ENCODE results near the gene CFAP299.
"Not testable (repeated sequence)": the region's sequence is repeated elsewhere in the genome, so short reads cannot be mapped to it uniquely, and the experiment has no call there.

The CFAP299 gene

DNA sequence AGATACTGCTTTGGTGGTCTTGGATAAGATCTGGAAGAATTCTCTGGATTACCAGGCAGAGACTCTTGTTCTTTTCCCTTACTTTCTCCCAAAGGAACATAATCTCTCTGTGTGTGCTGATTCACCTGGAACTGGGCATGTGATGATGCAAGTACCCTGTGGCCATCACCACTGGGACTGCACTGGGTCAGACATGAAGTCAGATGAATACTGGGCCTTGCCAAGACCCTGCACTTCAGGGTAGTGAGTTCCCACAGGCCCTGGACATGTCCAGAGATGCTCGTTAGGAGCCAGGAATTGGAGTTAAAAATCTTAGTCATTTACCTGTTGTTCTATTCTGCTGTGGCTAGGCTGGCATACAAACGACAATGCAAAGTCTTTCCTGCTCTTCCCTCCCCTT, 404.8 kb downstream of the CFAP299 start:
- DNase-seq: no peak

DNA sequence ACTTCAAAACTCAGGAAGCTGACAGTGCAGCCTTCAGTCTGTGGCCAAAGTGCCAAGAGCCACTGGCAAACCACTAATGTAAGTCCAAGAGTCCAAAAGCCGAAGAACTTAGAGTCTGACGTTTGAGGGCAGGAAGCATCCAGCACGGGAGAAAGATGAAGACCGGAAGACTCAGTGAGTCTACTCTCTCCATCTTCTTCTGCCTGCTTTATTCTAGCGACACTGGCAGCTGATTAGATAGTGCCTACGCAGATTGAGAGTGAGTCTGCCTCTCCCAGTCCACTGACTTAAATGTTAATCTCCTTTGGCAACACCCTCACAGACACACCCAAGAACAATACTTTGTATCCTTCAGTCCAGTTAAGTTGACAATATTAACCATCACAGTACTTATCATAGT, 414.0 kb downstream of the CFAP299 start:
- DNase-seq: not testable (repeated sequence)

DNA sequence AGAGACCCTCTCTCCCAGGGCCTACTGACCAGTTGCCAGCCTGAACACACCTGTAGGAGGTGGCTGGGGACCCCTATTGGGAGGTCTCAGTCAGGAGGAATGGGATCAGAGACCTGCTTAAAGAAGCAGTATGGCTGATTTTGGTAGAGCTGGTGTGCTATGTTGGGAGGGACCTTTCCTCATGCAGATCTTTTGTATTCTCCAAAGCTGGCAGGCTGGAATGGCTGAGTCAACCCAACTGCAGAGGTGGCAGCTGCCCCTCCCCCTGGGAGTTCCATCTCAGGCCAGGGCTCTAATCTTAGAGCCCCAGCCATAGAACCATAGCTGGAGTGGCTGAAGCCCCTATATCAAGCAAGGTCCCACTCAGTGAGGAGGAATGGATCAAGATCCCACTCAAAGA, 415.7 kb downstream of the CFAP299 start:
- DNase-seq: no peak

DNA sequence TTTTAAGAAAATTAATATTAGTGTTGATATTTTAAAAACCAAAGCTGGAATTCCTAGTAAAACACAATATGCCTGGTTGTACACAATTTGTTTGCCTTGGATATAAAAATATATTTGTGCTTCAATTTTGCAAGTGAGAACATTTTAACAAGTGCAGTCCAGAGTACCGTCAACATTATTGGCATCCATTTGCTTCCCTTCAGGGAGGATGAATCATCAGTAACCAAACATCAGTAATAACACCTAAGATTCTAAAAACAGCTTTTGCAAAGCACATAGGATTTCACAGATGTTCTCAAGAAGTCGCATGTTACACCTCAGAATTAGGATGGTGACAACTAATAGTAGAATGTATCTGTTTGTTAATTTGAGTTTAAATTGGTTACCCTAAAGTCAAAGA, 432.4 kb downstream of the CFAP299 start:
- DNase-seq: no peak

DNA sequence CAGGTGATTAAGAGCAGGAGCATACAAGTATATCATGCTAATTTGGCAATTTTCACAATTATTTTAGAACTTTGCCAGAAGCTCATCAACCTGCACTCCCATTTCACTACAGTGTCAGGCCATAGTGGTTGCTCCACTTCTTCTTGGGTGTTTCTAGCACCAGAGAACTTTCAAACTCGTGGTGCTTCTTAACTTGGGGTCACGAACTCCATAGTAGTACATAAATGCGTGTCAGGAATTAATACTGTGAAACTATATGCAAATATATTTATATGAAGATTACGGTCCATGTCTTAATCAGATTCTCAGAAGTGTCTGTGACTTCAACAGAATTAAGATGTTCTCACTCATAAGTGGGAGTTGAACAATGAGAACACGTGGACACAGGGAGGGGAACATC, 440.6 kb downstream of the CFAP299 start:
- no peak for DNase-seq

DNA sequence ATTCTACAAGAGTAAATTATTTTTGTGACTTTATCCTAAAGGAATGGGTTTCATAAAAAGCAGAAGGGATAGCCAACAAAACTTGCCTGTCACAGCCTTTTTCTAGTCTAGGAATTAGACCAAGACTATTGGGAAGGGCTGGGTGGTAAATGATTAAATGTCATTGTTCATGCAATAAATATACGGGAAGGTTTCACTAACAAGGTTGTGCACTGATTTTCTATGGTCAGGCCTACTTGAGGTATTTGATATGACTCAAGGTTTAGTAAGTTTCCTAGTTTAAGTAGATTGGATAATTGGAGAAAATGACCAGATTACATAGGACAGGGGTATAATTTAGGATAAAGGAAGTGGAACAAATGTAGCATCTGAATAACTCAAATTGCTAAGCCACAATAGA, 445.9 kb downstream of the CFAP299 start:
- no peak for DNase-seq

DNA sequence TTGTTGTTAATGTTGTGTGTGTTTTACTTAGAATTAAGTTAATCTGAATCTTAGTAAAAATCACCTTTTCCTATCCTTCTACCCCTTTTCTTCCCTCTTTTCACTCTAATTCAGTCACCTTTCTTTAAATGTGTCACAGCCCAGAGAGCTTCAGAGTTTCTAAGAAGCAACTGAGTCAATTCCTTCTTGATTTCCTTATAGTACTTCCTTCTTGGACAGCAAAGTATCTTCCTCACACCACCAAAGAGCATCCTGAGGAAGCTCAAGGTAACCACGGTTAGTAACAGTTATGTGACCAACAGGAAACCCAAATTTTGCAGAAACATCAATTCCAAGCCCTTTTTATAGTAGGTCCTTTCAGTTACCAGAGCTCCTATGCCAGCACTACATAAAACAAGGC, 451.8 kb downstream of the CFAP299 start:
- DNase-seq: peak in 1 of 5 donors; percentile 23

DNA sequence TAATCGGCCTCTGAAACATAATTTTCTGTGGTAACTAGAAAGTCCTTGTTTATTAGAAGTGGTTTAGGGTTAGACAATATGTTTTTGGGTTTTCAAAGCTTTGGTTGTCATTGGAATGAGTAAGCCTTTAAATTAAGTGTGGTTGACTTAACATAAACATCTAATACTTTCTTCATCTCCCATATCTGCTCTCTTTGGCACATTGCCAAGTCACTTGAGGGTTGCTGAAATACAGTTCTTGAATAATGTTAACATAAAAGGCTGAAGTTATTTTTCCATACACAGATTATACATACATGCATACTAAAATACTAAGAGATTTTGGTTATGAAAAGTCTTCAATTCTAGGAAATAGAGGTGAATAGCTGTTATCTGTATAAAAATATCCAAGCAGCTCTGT, 453.3 kb downstream of the CFAP299 start:
- DNase-seq: no peak

DNA sequence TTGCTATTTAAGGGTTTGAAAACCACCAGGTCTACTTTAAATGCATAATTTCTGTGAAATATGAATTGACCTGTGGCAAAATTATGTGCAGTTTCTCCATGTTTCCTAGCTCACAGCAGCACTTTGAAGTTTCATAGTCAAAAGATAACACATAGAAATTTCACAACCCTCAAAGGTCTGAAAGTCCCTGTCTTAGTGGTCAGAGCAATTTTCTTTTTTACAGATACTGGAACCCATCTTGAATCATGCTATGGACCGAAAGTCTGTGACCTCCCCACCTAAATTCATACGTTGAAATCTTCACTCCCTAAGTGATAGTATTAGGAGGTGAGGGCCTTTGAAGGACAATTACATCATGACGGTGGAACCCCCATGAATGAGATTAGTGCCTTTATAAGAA, 454.6 kb downstream of the CFAP299 start:
- no peak for DNase-seq

DNA sequence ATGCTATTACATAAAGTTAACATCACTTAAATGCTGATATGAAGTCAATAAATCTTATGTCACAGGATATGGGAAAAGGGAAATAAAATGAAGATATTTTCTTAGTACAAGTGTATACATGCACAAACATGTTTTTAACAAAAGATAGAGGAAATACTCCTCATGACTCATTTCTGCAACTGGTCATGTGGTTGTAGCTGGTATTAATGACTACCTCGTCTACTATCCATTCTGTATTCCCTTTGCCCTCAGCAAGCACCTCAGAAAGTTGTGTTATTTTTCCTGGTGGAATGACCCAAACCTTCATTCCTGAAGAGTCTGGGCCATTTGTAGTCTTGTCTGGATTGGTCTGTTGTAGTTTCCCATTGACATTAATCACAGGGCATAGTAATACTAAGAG, 458.1 kb downstream of the CFAP299 start:
- not testable (repeated sequence) for DNase-seq

DNA sequence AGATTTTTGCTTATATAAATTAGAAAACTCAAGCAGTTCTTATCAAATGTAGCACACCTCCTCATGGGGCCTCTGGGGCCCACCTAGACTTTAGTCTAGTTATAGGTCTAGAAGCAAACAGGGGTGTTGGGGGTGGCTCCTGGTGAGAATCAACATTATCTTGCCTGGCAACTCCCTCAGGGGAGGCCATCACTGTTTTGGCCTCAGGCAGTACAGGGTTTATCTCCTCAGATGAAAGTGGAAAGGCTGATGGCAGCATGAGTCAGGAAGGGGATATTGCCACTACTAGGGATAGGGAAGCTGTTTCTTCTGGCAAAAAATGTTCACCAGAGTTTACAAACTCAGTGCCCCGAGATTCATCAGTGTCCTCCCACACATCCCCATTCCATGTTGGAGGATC, 462.6 kb downstream of the CFAP299 start:
- peak in 1 of 5 donors; percentile 4 for DNase-seq

DNA sequence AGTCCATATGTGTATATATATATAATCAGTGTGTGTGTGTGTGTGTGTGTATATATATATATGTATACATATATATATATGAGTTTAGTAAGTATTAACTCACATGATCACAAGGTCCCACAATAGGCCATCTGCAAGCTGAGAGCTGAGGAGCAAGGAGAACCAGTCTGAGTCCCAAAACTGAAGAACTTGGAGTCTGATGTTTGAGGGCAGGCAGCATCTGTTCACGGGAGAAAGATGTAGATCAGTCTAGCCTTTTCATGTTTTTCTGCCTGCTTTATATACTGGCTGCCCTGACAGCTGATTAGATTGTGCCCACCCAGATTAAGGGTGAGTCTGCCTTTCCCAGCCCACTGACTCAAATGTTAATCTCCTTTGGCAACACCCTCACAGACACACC, 465.2 kb downstream of the CFAP299 start:
- peak in 1 of 5 donors; percentile 6 for DNase-seq

DNA sequence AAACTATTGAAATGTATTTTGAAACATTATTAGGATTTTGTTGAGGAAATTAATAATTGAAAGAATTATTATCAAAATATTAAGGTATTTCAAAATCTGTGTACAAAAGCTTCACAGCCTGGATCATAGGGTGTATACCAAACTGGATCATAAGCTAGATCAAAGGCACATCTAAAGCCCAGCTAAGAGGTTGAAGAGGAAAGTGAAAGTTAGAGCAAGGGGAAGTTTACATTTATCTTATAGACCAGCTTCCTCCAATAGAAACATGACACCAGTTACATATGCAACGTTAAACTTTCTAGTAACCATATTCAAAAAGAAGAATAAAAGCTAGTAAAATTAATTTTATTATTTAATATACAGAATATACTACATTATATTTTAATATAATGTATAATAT, 467.8 kb downstream of the CFAP299 start:
- no peak for DNase-seq

DNA sequence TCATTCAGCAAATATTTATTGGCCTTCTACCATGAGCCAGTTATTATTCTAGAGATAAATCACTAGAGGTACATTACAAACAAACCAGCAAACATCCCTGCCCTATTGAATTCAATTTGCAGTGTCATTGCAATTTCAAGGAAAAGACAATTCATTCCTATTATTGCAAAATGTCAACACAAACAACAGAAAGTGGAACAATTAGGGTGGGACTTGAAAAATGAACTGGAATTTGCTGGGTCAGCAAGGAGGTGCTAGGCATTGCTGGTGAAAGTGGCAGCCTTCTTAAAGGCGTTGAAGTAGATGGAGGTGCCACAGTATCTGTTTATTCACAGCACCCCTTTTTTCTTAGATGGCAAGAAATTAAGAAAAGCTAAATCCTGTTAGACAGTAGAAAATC, 470.9 kb downstream of the CFAP299 start:
- DNase-seq: no peak

DNA sequence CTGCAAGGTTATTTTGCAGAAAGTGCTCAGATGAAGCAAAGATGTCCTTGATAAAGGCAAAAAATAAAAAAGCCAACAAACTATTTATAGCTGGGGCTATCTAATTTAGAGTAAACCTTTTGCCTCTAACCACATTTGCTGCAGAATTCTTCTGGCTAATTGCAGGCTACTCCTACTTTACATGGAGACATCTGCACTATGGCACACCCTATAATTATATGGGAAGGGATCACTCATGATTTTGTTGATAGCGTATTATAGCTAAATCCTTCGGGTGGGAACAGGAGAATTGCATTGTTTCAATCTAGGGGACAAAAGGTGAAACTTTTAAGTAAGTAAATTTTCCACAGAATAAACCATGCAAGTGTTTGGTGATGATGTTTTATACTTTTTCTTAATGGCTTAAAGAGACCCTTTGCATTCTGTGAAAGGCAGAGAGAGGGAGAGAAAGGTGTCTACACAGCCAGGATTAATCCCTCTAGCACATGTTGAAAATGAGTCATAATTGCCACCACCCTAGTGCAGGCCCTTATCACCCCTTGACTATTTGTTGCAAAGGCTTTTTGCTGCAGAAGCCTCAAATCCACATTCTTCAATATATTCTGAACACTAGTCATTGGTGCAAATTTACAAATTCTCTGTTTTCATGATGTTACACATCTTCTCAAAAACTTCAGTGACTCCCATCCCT, 473.7 kb downstream of the CFAP299 start:
- DNase-seq: no peak

DNA sequence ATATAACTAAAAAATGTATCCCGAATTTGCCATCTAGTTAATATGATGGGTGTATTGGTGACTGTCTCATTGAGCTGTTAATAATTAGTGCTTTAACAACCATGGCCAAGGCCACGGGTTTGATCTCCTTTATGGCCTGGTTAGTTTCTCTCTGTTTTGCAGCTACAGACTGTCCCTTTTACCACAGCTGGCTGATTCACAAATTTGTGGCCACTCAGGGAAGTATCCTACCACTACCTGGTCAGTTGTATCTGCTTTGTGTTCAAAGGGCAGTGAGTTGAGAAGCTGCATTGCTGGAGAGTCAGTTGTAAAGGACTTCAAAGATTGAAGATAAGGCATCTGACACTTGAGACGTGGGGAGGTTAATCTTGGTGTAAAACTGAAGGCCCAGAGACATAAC, 475.9 kb downstream of the CFAP299 start:
- no peak for DNase-seq

DNA sequence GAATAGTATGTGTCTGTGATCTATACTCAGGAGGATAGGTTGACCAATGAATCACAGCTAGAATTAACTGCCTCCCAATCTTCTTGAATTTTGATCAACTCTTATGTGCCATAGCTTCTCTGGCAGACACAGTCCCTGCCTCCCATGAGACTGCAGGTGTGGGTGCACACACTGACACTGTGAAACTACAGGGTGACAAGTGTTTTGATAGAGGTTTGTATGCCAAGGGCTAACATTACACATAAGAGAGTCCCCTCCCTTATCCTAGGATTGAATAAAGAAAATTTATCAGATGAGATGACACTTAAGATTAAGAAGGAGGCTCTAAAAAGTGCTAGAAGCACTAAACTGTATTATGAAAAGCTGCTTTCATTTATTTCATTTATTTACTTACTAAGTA, 476.6 kb downstream of the CFAP299 start:
- DNase-seq: no peak

DNA sequence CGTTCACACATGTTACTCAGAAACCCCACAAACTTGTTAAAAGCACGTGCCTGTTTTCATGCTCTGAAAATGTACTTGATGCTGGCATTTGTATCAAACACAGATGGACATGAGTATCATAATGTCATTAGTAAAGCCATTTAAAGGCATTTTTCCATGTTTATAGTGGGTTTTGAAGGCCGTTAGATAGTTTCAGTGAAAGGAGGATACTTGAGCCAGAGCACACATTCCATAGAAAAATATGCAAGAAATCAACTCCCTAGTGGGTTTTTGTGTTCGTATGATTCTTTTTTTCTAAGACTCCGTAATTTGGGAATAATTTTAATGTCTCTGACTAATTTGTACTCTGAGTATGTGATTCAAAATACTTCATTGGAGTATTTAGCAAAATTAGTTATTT, 478.7 kb downstream of the CFAP299 start:
- no peak for DNase-seq

DNA sequence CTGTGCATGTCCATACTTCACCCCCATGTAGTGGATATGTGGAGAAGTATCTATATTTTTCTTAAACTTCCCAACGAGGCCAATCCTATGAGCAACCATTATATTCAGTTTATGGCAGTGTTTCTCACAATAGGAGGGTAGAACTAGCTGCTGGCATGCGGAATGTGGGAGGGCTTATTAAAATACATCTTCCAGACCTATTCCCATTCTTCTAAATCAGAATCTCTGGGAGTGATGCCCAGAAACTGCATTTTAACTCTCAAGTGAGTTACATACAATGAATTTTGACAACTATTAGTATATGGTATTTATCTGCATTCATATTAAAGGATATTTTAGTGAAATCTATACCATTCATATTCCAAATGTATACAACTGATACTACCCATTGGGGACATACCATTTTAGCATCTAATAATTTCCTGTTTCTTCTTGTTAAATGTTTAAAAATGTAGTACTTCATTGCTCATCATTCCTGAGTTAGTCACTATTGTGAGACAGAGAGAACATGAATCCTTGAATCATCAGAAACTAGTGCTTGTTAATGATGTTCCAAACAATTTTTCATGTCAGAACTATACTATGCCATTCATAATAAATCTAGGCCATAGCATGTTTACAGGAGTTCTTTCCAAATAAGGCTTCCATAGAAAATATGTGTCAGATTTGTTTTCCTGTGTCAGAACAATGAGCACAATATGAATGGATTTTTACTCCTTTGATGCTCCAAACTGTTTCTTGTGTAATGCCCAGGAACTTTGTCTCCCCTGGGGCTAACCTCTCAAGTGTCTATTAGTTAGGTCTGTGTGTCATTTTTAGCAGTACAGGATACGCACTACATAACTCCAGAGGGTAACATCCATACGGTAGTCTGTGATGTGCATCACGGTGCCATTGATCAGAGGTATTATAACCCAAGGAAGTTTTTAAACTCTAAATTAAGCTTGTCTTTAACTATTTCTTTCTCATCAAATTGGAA, 496.1 kb downstream of the CFAP299 start:
- DNase-seq: no peak

DNA sequence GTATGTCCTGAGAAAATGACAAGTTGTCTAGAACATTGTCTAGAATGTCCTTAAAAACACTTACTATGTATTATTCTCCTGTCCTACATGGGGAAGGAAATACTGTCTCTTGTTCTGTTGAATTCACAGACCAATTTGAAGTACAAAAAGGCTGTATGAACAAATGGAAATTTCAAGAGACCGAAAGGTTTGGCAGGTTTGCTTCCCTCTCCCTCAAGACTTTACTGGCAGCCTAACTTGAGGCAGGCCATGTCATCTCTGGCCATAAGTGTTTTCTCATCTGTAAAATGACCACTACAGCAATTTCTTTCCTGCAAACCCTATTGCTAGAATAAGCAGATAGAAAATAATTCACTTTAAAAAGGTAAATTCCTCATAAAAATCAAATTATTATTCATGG, 503.8 kb downstream of the CFAP299 start:
- no peak for DNase-seq

DNA sequence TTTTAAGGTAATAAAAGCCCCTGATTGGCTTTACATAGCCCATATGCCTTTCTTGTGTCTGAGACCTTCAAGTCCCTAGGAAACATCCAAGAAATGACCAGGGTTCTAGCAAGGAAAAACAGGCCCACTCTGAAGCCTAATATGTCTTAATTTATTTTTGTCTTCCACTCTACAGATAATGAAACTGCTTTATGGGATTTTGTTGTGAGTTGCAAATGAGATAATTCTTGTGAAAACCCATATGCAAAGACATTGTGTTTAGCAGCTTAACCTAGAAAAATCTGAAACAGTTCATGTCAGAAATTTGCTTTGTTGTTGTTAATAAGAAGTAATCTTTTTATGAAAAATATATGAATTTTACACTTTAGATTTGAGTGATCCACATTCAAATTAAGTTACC, 504.3 kb downstream of the CFAP299 start:
- DNase-seq: no peak

DNA sequence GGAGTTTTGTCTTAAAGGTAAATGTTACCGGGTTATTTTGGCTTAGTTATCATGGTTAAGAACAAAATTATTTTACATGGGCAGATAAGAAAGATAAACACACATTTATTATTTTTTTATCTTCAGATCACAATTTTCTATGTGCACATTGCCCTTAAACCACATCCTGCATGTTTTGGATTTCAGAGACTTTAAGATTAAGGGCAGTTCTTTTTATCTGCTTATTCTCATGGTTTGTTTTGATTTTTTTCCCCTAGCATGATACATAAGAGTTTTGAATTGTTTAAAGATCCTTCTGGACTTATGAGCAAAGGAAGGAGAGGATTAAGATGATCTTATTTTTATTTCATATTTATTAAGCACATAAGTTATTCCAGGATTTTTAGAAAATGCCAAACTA, 504.9 kb downstream of the CFAP299 start:
- DNase-seq: no peak

DNA sequence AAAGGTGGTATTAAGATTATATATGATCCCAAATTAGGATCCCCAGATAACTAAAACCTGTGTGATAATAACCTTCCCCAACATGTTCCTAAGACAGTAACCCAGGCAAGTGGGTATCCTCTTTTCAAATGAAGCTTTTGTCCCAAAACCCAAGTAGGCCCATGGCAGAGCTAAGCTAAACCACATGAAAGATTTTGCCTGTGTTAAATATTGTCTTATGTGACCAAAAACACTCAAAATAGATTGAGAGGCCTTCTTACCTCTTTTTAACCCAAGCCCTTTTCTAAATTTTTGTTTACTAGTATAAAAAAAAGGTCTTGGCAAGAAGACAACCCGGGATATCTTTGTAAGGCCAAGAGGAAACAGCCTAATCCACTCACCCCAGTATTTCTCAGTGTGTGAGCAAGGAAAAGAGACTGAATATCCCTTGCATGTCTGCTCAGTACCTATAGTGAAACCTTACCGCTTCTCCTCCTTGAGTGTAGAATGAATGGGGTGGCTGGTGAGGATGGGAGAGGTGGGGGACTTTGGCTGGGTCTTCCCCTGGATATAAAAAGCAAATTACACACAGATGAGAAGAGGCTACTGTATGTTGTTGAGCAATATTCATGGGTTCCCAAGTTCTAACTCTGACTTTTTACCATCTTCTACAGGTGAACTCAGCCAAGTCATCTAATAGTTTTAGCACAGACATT, 506.2 kb downstream of the CFAP299 start:
- DNase-seq: no peak

DNA sequence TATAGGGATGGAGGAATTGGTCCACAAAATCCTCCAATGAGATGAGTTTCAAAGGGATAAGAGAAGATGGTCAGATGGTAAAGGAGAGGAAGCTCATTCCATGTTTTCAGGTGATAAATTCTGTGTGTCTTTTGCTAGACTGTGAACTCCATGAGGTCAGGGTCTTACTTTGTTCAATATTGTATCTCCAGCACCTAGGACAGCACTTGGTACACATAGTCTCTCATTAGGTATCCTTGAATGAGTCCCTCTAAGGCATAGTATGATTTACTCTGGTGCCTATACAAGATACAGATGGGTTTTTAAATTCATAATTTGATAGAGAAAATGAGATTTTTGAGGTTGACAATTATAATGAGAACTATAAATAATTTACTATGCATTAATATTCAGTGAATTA, 510.7 kb downstream of the CFAP299 start:
- no peak for DNase-seq

Data from T-helper 1 cell (primary cell).